KOPT-K1 (cell line): ENCODE measurements around the gene MUC21.
"Not testable (repeated sequence)": the region's sequence is repeated elsewhere in the genome, so short reads cannot be mapped to it uniquely, and the experiment has no call there.

Experiments used
- H3K27ac ChIP-seq: fragments of 200-600 bp; sonication (generic); 2 replicates; pipeline ENCODE4 v1.5.1; 2016; ENCODE audit warnings: antibody characterized with exemption, mild to moderate bottlenecking, low read depth, low read length; ENCODE audit not compliant: poor library complexity, severe bottlenecking
- H3K36me3 ChIP-seq: fragments of 200-600 bp; sonication (generic); 2 replicates; pipeline ENCODE4 v1.5.1; 2017; ENCODE audit warnings: antibody characterized with exemption, mild to moderate bottlenecking, low read length, moderate library complexity; ENCODE audit not compliant: insufficient read depth
- H3K9me3 ChIP-seq: fragments of 200-600 bp; sonication (generic); 2 replicates; pipeline ENCODE4 v1.5.1; 2017; ENCODE audit warnings: antibody characterized with exemption, low read length, mild to moderate bottlenecking; ENCODE audit not compliant: insufficient read depth, poor library complexity, severe bottlenecking

The MUC21 gene

GRCh38 chr6:31011153-31011552, 27.6 kb downstream of the MUC21 start:
- Histone ChIP-seq H3K9me3 (peaks cover 20% of the 10 kb centered on the region), H3K27ac (no peak overlapping the region), H3K36me3 (no peaks in the 10 kb centered on the region)

- Histone ChIP-seq H3K9me3 (peaks cover 23% of the 10 kb centered on the region), H3K27ac (no peak overlapping the region), H3K36me3 (no peaks in the 10 kb centered on the region)
Observed at GRCh38 chr6:31016659-31017299, 33.3 kb downstream of the MUC21 start.

- H3K27ac ChIP-seq, H3K36me3 ChIP-seq: not testable (repeated sequence)
- peaks cover 23% of the 10 kb centered on the region for H3K9me3 ChIP-seq
Observed at GRCh38 chr6:31017436-31017835, 33.9 kb downstream of the MUC21 start.

GRCh38 chr6:31020057-31020456, 36.5 kb downstream of the MUC21 start:
- H3K36me3 ChIP-seq: no peaks in the 10 kb centered on the region
- H3K27ac ChIP-seq: no peak overlapping the region

GRCh38 chr6:31020631-31021255, 37.2 kb downstream of the MUC21 start:
- not testable (repeated sequence) for H3K36me3 ChIP-seq, H3K27ac ChIP-seq, H3K9me3 ChIP-seq

More at GRCh38 chr6:31020057-31020456, 36.5 kb downstream of the MUC21 start:
- peaks cover 14% of the 10 kb centered on the region for H3K9me3 ChIP-seq

- H3K27ac ChIP-seq, H3K36me3 ChIP-seq: not testable (repeated sequence)
Observed at GRCh38 chr6:31021705-31022531, 38.4 kb downstream of the MUC21 start.

GRCh38 chr6:31025595-31025994, 42.1 kb downstream of the MUC21 start:
- H3K36me3 ChIP-seq: no peaks in the 10 kb centered on the region
- no peak overlapping the region for H3K27ac ChIP-seq
- H3K9me3 ChIP-seq: peaks cover 5% of the 10 kb centered on the region

More at GRCh38 chr6:31021705-31022531, 38.4 kb downstream of the MUC21 start:
- not testable (repeated sequence) for H3K9me3 ChIP-seq

- H3K27ac ChIP-seq: no peak overlapping the region
- no peaks in the 10 kb centered on the region for H3K36me3 ChIP-seq
Observed at GRCh38 chr6:31031095-31031494, 47.6 kb downstream of the MUC21 start.

GRCh38 chr6:31033075-31033474, 49.6 kb downstream of the MUC21 start:
- no peak overlapping the region for H3K27ac ChIP-seq
- H3K9me3 ChIP-seq: no peaks in the 10 kb centered on the region
- H3K36me3 ChIP-seq: no peaks in the 10 kb centered on the region

More at GRCh38 chr6:31031095-31031494, 47.6 kb downstream of the MUC21 start:
- peaks cover 3% of the 10 kb centered on the region for H3K9me3 ChIP-seq

- no peak overlapping the region for H3K27ac ChIP-seq
- no peaks in the 10 kb centered on the region for H3K9me3 ChIP-seq
- no peaks in the 10 kb centered on the region for H3K36me3 ChIP-seq
Observed at GRCh38 chr6:31035862-31036497, 52.5 kb downstream of the MUC21 start.

GRCh38 chr6:31037169-31037568, 53.7 kb downstream of the MUC21 start:
- Histone ChIP-seq H3K36me3 (no peaks in the 10 kb centered on the region), H3K9me3 (no peaks in the 10 kb centered on the region), H3K27ac (no peak overlapping the region)

- H3K27ac ChIP-seq: no peak overlapping the region
- no peaks in the 10 kb centered on the region for H3K36me3 ChIP-seq
- no peaks in the 10 kb centered on the region for H3K9me3 ChIP-seq
Observed at GRCh38 chr6:31037682-31038081, 54.2 kb downstream of the MUC21 start.

- H3K27ac ChIP-seq: no peak overlapping the region
- no peaks in the 10 kb centered on the region for H3K36me3 ChIP-seq
- H3K9me3 ChIP-seq: no peaks in the 10 kb centered on the region
Observed at GRCh38 chr6:31038559-31038958, 55.0 kb downstream of the MUC21 start.
